Measurements from ENCODE around the gene POLRMT.

GRCh38 chr19:640606-641189 is 7.4 kb upstream of the POLRMT start:
- TF ChIP-seq CTCF (IDR thresholded peaks at IDR 0.05) (no peak), POLR2A (IDR thresholded peaks at IDR 0.05) (no peak), POLR2AphosphoS5 (IDR thresholded peaks at IDR 0.05) (no peak)

Measured in breast epithelium (tissue), 3 donors.